SIG-M5 (cell line): ENCODE data around the gene RESF1.
"Not testable (repeated sequence)": the region's sequence is repeated elsewhere in the genome, so short reads cannot be mapped to it uniquely, and the experiment has no call there.

ENCODE experiments used
- DNase-seq: peaks from one replicate; lab custom pipeline; 2025; lab: John Stamatoyannopoulos, UW

RESF1 gene

GRCh38 chr12:31959161-31959700 is at the start of gene RESF1:
Gene RESF1, plus strand, starts transcription at chr12:31959415. Its CDS starts 21,541 bp downstream, at chr12:31980956.
- peak; percentile 61 for DNase-seq

GRCh38 chr12:31914927-31915326 is 44.3 kb upstream of the RESF1 start:
- DNase-seq = no peak

GRCh38 chr12:31915446-31915845 is 43.8 kb upstream of the RESF1 start:
- DNase-seq = no peak

- peak; percentile 21 for DNase-seq
Measured at GRCh38 chr12:31922341-31923062, 36.7 kb upstream of the RESF1 start.

- no peak for DNase-seq
Measured at GRCh38 chr12:31923063-31923412, 36.2 kb upstream of the RESF1 start.

GRCh38 chr12:31928246-31929026 is 30.8 kb upstream of the RESF1 start:
- DNase-seq = no peak

GRCh38 chr12:31929027-31929526 is 30.1 kb upstream of the RESF1 start:
- DNase-seq = no peak

GRCh38 chr12:31931796-31932715 is 27.2 kb upstream of the RESF1 start:
- no peak for DNase-seq

- DNase-seq = no peak
Measured at GRCh38 chr12:31944299-31944698, 14.9 kb upstream of the RESF1 start.

GRCh38 chr12:31947971-31948370 is 11.2 kb upstream of the RESF1 start:
- no peak for DNase-seq

- not testable (repeated sequence) for DNase-seq
Measured at GRCh38 chr12:31948697-31949359, 10.4 kb upstream of the RESF1 start.

GRCh38 chr12:31950088-31950487 is 9.1 kb upstream of the RESF1 start:
- no peak for DNase-seq

GRCh38 chr12:31950492-31950891 is 8.7 kb upstream of the RESF1 start:
- DNase-seq = no peak

- DNase-seq = no peak
Measured at GRCh38 chr12:31951008-31951407, 8.2 kb upstream of the RESF1 start.

GRCh38 chr12:31951939-31952338 is 7.3 kb upstream of the RESF1 start:
- no peak for DNase-seq

GRCh38 chr12:31952418-31952817 is 6.8 kb upstream of the RESF1 start:
- no peak for DNase-seq

GRCh38 chr12:31954925-31955858 is 4.0 kb upstream of the RESF1 start:
- DNase-seq = no peak

GRCh38 chr12:31958569-31959160 is 550 bp upstream of the RESF1 start:
- DNase-seq = no peak

GRCh38 chr12:31959701-31960391 is 631 bp downstream of the RESF1 start:
- no peak for DNase-seq
